ENCODE measurements around the gene MTAP. TPM values are rescaled to one million over a fixed set of nuclear protein-coding genes. Genes with fewer than 3 reads are reported as not detected.
A peak's percentile ranks its signal among the peaks of the same experiment; 100 is the strongest.

MTAP gene
- total RNA-seq, 4 donors from 2014 or later, result 23.2 to 31.4 (median 29.1) TPM

GRCh38 chr9:21806644-21807043 is 4.2 kb downstream of the MTAP start:
- peaks cover 0 to 17% of the 10 kb centered on the region in 2 donors for H3K36me3 ChIP-seq
- no peaks in the 10 kb centered on the region for H3K27me3 ChIP-seq
- H3K27ac ChIP-seq, result no peak overlapping the region
- no peak for TF ChIP-seq CTCF (IDR thresholded peaks at IDR 0.05)
- TF ChIP-seq POLR2A (IDR thresholded peaks at IDR 0.05), result no peak
- no peak for TF ChIP-seq EP300 (IDR thresholded peaks at IDR 0.05)
- TF ChIP-seq POLR2AphosphoS5 (IDR thresholded peaks at IDR 0.05), result no peak
- 90% methylated on average over 2 of the region's 4 CpGs; no CpG with 5 or more reads in 1 of the 2 donors for WGBS, 2 donors (ENCODE audit: low coverage in 1 of 2)
- no peaks in the 10 kb centered on the region for H3K9me3 ChIP-seq
- H3K4me3 ChIP-seq, result no peak overlapping the region
- H3K4me1 ChIP-seq, result peaks cover 0 to 66% (median 15%) of the 10 kb centered on the region in 3 donors
- no peak for ATAC-seq

- ATAC-seq, result no peak
- H3K4me3 ChIP-seq, result no peak overlapping the region
- H3K9me3 ChIP-seq, result no peaks in the 10 kb centered on the region
- TF ChIP-seq POLR2A (IDR thresholded peaks at IDR 0.05) (no peak), POLR2AphosphoS5 (IDR thresholded peaks at IDR 0.05) (no peak), CTCF (IDR thresholded peaks at IDR 0.05) (no peak), EP300 (IDR thresholded peaks at IDR 0.05) (no peak)
- peak overlapping the region in 3 of 4 donors; percentile 22 to 54 (median 36) for H3K27ac ChIP-seq
- 18 to 21% methylated on average over 1 to 2 of the region's 2 CpGs for WGBS, 2 donors (ENCODE audit: low coverage in 1 of 2)
- peaks cover 0 to 21% of the 10 kb centered on the region in 2 donors for H3K36me3 ChIP-seq
- no peaks in the 10 kb centered on the region for H3K27me3 ChIP-seq
- H3K4me1 ChIP-seq, result peaks cover 0 to 66% (median 4%) of the 10 kb centered on the region in 3 donors
These were observed 8.0 kb downstream of the MTAP start for GRCh38 chr9:21810388-21810787.

GRCh38 chr9:21810881-21811280 is 8.4 kb downstream of the MTAP start:
- WGBS, 2 donors (ENCODE audit: low coverage in 1 of 2), result 83% methylated on average over 1 of the region's 6 CpGs; no CpG with 5 or more reads in 1 of the 2 donors
- no peaks in the 10 kb centered on the region for H3K9me3 ChIP-seq
- no peak overlapping the region for H3K4me3 ChIP-seq
- TF ChIP-seq POLR2AphosphoS5 (IDR thresholded peaks at IDR 0.05), result no peak
- TF ChIP-seq EP300 (IDR thresholded peaks at IDR 0.05), result no peak
- no peak for TF ChIP-seq POLR2A (IDR thresholded peaks at IDR 0.05)
- TF ChIP-seq CTCF (IDR thresholded peaks at IDR 0.05), result no peak
- no peak for ATAC-seq
- H3K4me1 ChIP-seq, result peaks cover 0 to 61% (median 4%) of the 10 kb centered on the region in 3 donors
- H3K36me3 ChIP-seq, result peaks cover 0 to 26% of the 10 kb centered on the region in 2 donors
- H3K27me3 ChIP-seq, result no peaks in the 10 kb centered on the region
- H3K27ac ChIP-seq, result peak overlapping the region in 3 of 4 donors; percentile 22 to 54 (median 36)

GRCh38 chr9:21811914-21812313 is 9.5 kb downstream of the MTAP start:
- TF ChIP-seq CTCF (IDR thresholded peaks at IDR 0.05), result no peak
- Histone ChIP-seq H3K36me3 (peaks cover 0 to 36% of the 10 kb centered on the region in 2 donors), H3K4me3 (no peak overlapping the region), H3K4me1 (peaks cover 0 to 51% (median 4%) of the 10 kb centered on the region in 3 donors), H3K27me3 (no peaks in the 10 kb centered on the region), H3K27ac (no peak overlapping the region), H3K9me3 (no peaks in the 10 kb centered on the region)
- WGBS, 2 donors (ENCODE audit: low coverage in 1 of 2), result 80% methylated on average over 1 of the region's 3 CpGs; no CpG with 5 or more reads in 1 of the 2 donors
- ATAC-seq, result no peak

- no peak for TF ChIP-seq POLR2AphosphoS5 (IDR thresholded peaks at IDR 0.05)
- TF ChIP-seq CTCF (IDR thresholded peaks at IDR 0.05), result no peak
- TF ChIP-seq EP300 (IDR thresholded peaks at IDR 0.05), result no peak
- TF ChIP-seq POLR2A (IDR thresholded peaks at IDR 0.05), result no peak
- H3K27ac ChIP-seq, result peak overlapping the region in 2 of 4 donors; percentile 12 to 21
- WGBS, 2 donors (ENCODE audit: low coverage in 1 of 2), result 67% methylated on average over 2 of the region's 2 CpGs; no CpG with 5 or more reads in 1 of the 2 donors
- no peaks in the 10 kb centered on the region for H3K27me3 ChIP-seq
- H3K4me3 ChIP-seq, result no peak overlapping the region
- peaks cover 0 to 46% (median 4%) of the 10 kb centered on the region in 3 donors for H3K4me1 ChIP-seq
- ATAC-seq, result peak; percentile 37
- no peaks in the 10 kb centered on the region for H3K9me3 ChIP-seq
- H3K36me3 ChIP-seq, result peaks cover 0 to 41% of the 10 kb centered on the region in 2 donors
These were observed 10.0 kb downstream of the MTAP start for GRCh38 chr9:21812415-21812814.
